ENCODE measurements around the gene HSD17B2. TPM values are rescaled to one million over a fixed set of nuclear protein-coding genes. Genes with fewer than 3 reads are reported as not detected.

The HSD17B2 gene
- total RNA-seq, 1 experiment from 2014 or later: not detected

GRCh38 chr16:82037251-82037650 lies 2.2 kb downstream of the HSD17B2 start:
- POLR2A ChIA-PET: no interaction called here
- RAD21 ChIA-PET (ENCODE audit: low non-redundant PET in 1 of 2, low total read pairs in 2 of 2, uncharacterized antibody in 2 of 2, unreplicated experiment in 2 of 2): no interaction called here
- H3K27me3 ChIP-seq (ENCODE audit: insufficient read depth, low read length): peaks cover 58% of the 10 kb centered on the region
- BruUV-seq (replicated peaks): no TSS peak
- no peak overlapping the region for H3K27ac ChIP-seq (ENCODE audit: low read depth, low read length)
- intact Hi-C loops (cut with micrococcal nuclease): no loop called here
- H2AFZ ChIP-seq (ENCODE audit: low read depth, low read length, poor library complexity, severe bottlenecking): no peak overlapping the region
- no peak overlapping the region for H3K4me2 ChIP-seq (ENCODE audit: low read length)
- no peaks in the 10 kb centered on the region for H3K9me3 ChIP-seq (ENCODE audit: control insufficient read depth in 1 of 2, insufficient read depth in 1 of 2, low read depth in 1 of 2, low read length in 2 of 2)
- no peak overlapping the region for H3K4me3 ChIP-seq (replicated peaks in 1 of 2; ENCODE audit: low read depth in 1 of 2, low read length in 2 of 2)
- peaks cover 0 to 11% of the 10 kb centered on the region in 2 experiments; a peak in 1 of 4 replicates for H3K4me1 ChIP-seq (ENCODE audit: control insufficient read depth in 1 of 2, insufficient read depth in 2 of 2, low read length in 2 of 2)
- no peaks in the 10 kb centered on the region for H3K36me3 ChIP-seq (ENCODE audit: control insufficient read depth in 1 of 2, insufficient read depth in 2 of 2, low read length in 2 of 2)
- H3K9ac ChIP-seq (ENCODE audit: low read length): no peak overlapping the region
- H4K20me1 ChIP-seq (ENCODE audit: insufficient read depth): no peaks in the 10 kb centered on the region
- DNase-seq (ENCODE audit: low read depth, low spot score) (no peak), ATAC-seq (no peak)
- CTCF ChIA-PET: no interaction called here
- H3K79me2 ChIP-seq (ENCODE audit: insufficient read depth, low read length): no peaks in the 10 kb centered on the region
- no peak for TF ChIP-seq YY1 (IDR thresholded peaks at IDR 0.05; ENCODE audit: extremely low read depth, insufficient replicate concordance, low read depth, low read length)
- no peak for TF ChIP-seq SIN3A (IDR thresholded peaks at IDR 0.05; ENCODE audit: low read depth)
- no peak for TF ChIP-seq EGR1 (IDR thresholded peaks at IDR 0.05; ENCODE audit: low read depth)
- no peak for TF ChIP-seq CBX3 (IDR thresholded peaks at IDR 0.05; ENCODE audit: low read depth)
- no peak for TF ChIP-seq SP1 (IDR thresholded peaks at IDR 0.05; ENCODE audit: low read depth)
- TF ChIP-seq EZH2 (IDR thresholded peaks at IDR 0.05): no peak
- TF ChIP-seq EZH2phosphoT487 (IDR thresholded peaks at IDR 0.05; ENCODE audit: borderline replicate concordance): no peak
- TF ChIP-seq ZNF274 (IDR thresholded peaks at IDR 0.05; ENCODE audit: low read depth, low read length): no peak
- no peak for TF ChIP-seq JUND (IDR thresholded peaks at IDR 0.05)
- no peak for TF ChIP-seq CEBPB (IDR thresholded peaks at IDR 0.05; ENCODE audit: low read depth)
- TF ChIP-seq ATF3 (IDR thresholded peaks at IDR 0.05): no peak
- no peak for TF ChIP-seq CTCF (IDR thresholded peaks at IDR 0.05 in 2 of 3, conservative IDR thresholded peaks at IDR 0.05 in 1 of 3; ENCODE audit: borderline replicate concordance in 1 of 3, insufficient read depth in 1 of 3, low read depth in 2 of 3, low read length in 2 of 3)
- no peak for TF ChIP-seq POLR2A (IDR thresholded peaks at IDR 0.05; ENCODE audit: borderline replicate concordance, extremely low read depth, insufficient read depth, insufficient read length)
- no peak for TF ChIP-seq REST (IDR thresholded peaks at IDR 0.05; ENCODE audit: low read depth)
- TF ChIP-seq FOSL1 (IDR thresholded peaks at IDR 0.05; ENCODE audit: low read depth): no peak
- no peak for TF ChIP-seq ZBTB33 (IDR thresholded peaks at IDR 0.05; ENCODE audit: extremely low read depth, insufficient replicate concordance, low read length)
- no peak for TF ChIP-seq TCF7L2 (IDR thresholded peaks at IDR 0.05; ENCODE audit: borderline replicate concordance, extremely low read depth, insufficient read depth, insufficient read length)
- no peak for TF ChIP-seq RAD21 (IDR thresholded peaks at IDR 0.05; ENCODE audit: low read depth)
- no peaks in the 10 kb centered on the region for H3K9me2 ChIP-seq (ENCODE audit: insufficient read depth)
